A549 treated with ZK216348 at 1 μM for 4 hours (cell line): ENCODE measurements around the gene ARRDC4. TPM values are rescaled to one million over a fixed set of nuclear protein-coding genes. Genes with fewer than 3 reads are reported as not detected.

ENCODE experiments used
- total RNA-seq: library from RNA; stranded (reverse); fragments of 200-300 nt; extraction: Qiagen RNA extraction; gene quantifications from 5 replicates; pipeline ENCODE4 v1.2.3, GENCODE V29; 2022; ENCODE audit warnings: low read depth

ARRDC4 gene, protein sequence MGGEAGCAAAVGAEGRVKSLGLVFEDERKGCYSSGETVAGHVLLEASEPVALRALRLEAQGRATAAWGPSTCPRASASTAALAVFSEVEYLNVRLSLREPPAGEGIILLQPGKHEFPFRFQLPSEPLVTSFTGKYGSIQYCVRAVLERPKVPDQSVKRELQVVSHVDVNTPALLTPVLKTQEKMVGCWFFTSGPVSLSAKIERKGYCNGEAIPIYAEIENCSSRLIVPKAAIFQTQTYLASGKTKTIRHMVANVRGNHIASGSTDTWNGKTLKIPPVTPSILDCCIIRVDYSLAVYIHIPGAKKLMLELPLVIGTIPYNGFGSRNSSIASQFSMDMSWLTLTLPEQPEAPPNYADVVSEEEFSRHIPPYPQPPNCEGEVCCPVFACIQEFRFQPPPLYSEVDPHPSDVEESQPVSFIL
- 0.13 to 0.31 TPM (median 0.21 TPM) in 5 replicates for total RNA-seq

GRCh38 chr15:97960364-97961066 is at the start of gene ARRDC4:
ARRDC4 (plus strand) TSS chr15:97960703; CDS start chr15:97960862, 159 bp downstream.

